Stimulated activated CD8-positive, alpha-beta memory T cell treated with anti-CD3 and anti-CD28 coated beads, Interleukin-12 subunit alpha, Interleukin-12 subunit beta, amount 100 ng/mL, for 24 hours (primary cell): ENCODE measurements around the gene VMP1.
"Not testable (repeated sequence)": the region's sequence is repeated elsewhere in the genome, so short reads cannot be mapped to it uniquely, and the experiment has no call there.

ENCODE experiments used
- DNase-seq: peaks from one replicate; pipeline ENCODE4 v3.0.0-alpha.2; 2020; ENCODE audit errors: extremely low read depth

The VMP1 gene

DNA sequence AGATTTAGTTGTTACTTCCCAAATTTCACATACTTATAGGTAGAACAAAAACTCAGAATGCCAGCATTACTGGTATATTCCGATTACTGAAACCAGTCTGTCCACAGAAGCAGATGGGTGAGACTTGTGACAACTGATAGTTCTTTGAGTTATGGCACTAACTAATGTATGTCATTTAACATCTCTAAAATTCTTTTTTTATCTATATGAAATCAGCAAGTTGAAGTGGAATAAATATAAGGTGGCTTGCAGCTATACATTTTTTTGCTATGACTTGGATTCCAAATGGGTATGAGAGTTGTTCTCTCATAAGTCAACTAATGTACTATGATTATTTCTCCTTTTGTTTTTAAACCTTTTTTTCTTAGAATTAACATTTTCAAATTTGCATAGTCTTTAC is 69.1 kb downstream of the VMP1 start:
- DNase-seq, result no peak

DNA sequence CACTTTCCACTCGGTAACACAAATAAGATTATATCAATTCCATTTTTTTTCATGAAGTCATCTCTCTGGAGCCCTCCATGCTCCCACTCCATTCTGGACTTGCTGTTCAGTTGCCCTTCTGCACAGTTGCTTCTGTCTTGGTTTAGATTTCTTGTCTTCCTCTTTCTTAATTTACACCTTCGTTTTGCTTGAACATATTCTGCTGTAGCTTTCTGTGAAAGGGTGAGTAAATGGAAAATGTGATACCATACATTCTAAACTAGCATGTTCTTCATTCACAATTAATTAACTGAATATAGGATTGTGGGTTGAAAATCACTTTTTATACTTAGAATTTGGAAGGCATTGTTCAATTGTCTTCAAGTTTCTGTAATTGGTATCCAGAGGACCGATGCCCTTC is 69.6 kb downstream of the VMP1 start:
- DNase-seq, result no peak

DNA sequence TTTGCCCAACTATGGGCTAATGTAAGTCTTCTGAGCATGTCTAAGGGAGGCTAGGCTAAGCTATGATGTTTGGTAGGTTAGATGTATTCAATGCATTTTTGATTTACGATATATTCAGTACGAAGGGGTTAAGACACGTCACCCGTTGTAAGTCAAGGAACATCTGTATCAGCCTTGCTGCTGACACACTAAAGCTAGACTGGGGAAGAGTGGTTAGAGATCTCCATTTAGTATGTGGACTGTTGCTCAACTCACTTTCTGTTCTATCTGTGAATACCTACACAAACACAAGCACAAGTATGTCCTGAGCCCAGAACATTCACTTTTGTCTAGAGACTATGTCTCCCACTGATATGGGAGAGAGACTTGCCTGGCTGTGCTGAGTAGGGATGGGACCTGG is 71.5 kb downstream of the VMP1 start:
- DNase-seq, result no peak

DNA sequence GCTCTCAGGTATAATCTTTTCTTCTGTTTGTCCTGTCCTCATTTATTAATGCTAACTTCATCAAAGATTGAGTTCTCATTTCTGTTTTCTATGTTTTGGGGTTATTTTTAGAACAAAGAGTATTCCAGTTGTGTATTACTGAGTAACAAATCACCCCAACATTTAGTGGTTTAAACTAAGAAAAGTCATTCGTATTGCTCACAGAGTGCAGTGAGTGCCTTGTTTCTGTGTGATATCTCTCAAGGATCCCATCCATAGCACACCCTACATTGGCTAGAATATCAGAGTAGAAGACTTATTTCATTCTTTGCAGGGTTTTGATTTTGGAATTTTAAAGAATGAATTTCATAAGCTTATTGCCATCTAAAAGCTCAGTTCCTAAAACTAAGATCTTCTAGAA is 72.1 kb downstream of the VMP1 start:
- no peak for DNase-seq

DNA sequence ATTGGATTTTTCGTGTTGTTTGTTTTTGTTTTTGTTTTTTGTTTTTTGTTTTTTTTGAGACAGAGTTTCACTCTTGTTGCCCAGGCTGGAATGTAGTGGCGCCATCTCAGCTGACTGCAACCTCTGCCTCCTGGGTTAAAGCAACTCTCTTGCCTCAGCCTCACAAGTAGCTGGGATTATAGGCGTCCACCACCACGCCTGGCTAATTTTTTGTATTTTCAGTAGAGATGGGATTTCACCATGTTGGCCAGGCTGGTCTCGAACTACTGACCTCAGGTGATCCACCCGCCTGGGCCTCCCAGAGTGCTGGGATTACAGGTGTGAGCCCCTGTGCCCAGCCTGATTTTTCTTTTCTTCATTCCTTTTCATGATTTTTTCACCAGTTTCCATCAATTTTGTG is 73.1 kb downstream of the VMP1 start:
- DNase-seq, result not testable (repeated sequence)

DNA sequence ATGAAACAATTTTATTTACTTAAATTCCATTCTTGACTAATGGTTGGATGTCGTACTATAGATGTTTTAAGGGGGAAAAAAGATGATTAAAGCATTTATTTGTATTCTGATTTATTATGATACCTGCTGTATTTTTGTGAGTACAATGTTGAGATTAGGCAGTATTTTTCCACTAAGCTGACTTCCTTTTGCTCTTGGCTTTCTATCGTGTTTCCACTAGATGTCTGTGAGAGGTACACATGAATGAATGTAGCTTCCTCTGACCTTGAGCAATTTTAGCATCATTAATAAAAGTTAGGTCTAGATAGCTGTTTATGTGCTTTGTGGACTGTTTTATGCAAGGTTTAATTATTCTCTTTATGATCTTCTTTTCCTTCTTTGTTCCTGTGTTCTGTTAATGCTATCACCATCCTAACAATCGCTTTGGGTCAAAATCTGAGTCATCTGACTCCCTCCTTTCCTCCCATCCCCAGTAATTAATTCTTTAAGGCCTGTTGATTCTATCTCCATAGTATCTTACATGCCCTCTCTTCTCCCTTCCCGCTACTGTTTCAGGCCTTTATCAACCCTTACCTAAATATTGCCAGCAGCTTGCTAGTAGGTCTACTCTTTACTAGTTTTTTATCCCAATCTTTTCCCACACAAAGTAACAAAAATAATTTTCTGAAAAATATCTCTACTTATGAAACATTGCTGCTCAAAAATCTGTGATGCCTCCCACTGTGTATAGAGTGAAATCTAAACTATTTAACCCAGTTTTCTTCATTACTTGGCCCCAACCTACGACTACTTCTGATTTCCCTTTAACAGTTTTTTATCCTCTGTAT is 76.0 kb downstream of the VMP1 start:
- DNase-seq, result no peak

DNA sequence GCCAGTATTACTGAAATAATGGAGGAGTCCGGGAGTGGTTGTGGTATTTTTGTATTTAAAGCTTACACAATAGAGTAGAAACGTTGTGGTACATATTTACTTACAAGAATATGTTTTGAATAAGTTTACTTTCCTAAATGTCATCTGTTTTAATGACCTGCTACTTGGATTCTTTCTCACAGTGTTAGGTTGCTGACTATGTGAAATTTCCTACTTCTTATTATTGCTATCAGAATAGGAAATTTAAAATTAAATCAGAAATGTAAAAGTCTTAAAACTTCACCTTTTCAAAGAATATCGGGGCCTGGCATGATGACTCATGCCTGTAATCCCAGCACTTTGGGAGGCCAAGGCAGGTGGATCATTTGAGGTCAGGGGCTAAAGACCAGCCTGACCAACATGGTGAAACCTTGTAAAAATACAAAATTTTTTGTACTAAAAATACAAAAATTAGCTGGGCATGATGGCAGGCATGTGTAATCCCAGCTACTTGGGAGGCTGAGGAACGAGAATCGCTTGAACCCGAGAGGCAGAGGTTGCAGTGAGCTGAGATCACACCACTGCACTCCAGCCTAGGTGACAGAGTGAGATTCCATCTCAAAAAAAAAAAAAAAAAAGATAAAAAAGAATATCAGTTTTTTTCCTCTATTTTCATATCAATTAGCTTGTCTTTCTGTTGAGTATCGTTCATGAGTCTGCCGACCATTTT is 77.8 kb downstream of the VMP1 start:
- DNase-seq, result no peak

DNA sequence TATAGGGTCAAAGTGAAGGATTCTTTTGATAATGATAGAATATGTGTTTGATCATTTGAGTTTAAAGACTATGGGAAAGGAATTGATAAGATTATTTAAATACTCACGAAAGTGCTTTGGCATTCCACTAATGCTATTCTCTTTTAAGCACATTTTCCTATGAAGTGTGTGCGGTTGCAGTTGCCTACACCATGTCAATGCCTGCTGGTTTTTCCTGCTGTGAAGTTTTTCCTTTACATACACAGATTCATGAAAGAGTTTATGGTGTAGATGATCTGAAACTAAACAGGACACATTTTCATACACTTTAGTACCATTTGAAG is 78.7 kb downstream of the VMP1 start:
- no peak for DNase-seq

DNA sequence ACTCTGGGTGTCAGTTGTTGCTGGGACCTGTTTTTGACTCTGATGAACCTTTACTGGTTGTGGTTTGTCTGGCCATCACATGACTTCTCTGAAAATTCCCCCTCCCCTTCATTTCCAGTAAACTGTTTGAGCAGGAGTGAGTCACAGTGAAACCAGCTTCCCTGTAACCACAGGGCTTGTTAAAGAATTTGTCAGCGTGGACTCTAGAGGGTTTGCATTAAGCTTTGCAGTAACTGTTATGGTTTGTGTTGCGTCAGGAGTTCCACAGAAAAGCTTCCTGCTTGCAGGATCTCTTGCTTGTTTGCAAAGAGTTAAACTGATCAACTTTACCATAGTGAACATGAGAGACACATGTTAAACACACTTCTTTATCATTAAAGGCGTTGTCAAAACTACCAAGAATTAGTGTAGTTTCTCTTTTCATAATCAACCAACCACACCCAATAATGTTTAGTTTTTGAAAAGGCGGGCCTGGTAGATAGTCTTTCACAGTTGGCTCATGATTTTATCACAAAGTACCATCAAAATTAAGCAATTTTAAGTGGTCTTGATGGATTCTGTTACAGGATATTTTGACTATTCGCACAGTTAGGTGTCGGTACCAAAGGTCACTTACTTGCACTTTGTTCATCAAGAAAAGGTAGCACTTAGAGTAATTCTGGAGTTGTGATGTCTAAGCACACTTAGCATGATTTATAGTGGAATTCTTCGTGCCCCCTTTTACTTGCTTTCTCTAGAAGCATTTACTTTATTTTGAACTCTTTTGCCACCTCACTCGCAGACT is 79.3 kb downstream of the VMP1 start:
- peak; percentile 48 for DNase-seq

DNA sequence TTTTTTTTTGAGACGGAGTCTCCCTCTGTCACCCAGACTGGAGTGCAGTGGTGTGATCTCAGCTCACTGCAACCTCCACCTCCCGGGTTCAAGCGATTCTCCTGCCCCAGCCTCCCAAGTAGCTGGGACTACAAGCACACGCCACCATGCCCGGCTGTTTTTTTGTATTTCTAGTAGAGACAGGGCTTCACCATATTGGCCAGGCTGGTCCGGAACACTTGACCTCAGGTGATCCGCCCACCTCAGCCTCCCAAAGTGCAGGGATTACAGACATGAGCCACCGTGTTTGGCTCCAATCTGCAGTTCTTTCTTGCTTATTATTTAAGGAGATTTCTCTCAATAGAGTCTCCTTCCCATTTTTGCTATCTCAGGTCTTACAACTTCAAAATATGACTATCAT is 82.4 kb downstream of the VMP1 start:
- not testable (repeated sequence) for DNase-seq

DNA sequence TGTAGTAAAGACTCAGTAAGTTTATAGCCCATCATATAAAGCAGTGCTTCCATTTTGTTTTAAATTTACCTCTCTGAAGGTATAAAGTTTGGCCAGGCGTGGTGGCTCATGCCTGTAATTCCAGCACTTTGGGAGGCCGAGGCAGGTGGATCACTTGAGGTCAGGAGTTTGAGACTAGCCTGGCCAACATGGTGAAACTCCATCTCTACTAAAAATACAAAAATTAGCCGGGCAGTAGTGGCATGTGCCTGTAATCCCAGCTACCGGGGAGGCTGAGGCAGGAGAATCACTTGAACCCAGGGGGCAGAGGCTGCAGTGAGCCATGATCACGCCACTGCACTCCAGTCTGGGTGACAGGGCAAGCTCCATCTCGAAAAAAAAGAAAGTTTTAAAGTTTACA is 83.0 kb downstream of the VMP1 start:
- DNase-seq, result not testable (repeated sequence)

DNA sequence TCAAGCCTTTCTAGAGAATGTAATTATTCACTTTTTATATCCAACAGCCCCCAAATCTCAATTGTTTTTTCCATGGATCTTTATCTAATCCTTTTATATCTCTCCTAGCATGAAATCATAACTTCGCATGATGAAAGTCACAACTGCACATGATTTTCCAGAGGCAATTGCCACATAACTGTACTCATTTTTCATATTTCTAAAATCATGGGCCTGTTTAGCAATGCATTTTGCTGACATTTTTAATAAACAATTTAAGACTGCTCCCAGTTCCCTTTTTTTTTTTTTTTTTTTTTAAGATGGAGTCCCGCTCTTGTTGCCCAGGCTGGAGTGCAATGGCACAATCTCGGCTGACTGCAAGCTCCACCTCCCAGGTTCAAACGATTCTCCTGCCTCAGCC is 83.5 kb downstream of the VMP1 start:
- no peak for DNase-seq

DNA sequence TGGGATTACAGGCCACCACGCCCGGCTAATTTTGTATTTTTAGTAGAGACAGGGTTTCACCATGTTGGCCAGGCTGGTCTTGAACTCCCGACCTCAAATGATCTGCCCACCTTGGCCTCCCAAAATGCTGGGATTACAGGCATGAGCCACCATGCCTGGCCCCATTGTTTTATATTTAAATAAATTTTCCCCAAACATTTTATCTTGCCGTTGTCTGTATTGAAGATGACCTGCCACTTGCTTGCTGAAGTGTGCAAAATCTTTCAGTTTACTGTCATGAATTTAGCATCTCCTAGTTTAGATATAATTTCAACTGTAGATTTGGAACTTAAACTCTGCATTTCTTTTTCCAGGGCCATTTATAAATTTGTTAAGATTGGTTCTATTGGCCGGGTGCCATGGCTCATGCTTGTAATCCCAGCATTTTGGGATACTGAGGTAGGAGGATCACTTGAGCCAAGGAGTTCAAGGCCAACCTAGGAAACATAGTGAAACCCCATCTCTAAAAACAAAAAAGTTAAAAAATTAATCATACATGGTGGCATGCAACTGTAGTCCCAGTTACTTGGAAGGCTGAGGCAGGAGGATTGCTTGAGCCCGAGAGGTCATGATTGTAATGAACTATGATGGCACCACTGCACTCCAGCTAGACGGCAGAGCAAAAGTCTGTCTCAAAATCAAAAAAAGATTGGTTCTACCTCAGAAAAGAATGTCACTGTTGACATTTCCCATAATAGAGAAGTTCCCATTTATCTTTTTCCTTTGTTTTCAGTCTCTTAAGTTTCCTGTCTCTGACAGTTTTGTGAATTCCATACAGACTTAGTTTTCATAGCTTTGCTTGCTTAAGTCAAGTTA is 84.4 kb downstream of the VMP1 start:
- DNase-seq, result no peak

DNA sequence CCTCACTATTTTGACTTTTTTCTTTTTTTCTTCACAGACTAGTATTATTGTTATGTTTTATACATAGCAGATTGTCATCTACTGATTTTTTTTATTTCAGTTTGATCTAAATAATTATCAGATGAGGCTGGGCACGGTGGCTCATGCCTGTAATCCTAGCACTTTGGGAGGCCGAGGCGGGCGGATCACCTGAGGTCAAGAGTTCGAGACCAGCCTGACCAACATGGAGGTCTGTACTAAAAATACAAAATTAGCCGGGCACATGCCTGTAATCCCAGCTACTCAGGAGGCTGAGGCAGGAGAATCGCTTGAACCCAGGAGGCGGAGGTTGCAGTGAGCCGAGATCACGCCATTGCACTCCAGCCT is 85.0 kb downstream of the VMP1 start:
- not testable (repeated sequence) for DNase-seq

DNA sequence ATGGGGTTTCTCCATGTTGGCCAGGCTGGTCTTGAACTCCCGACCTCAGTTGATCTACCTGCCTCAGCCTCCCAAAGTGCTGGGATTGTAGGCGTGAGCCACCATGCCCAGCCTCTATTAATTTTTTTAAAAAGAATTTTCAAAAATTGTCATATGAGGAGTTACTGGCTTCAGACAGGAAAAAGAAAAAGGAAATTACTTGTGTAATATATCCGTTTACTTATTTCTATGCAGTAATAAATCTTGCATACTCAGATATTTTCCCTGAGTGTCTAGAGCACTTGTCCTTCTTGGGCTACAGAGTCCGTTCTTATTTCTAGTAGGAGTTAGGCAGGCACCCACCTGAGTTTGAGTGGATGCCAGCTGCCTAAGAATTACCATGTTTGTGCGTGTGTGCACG is 85.8 kb downstream of the VMP1 start:
- DNase-seq, result no peak

DNA sequence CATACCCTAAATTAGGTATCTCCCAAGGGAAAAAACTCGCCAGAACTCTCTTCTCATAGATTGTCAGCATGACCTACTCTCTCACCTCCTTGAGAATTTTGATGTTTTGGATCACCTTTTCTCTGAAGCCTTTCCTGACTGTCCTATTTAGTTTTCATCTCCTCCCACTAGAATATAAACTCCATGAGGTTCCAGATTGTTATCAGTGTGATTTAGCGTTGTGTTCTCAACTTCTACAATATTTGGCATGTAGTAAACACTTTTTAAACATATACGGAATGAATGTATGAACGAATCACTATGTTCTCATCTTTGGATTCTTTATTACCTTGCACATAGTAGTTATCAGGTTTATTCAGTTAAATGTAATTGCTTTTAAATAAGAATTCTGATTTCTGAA is 88.7 kb downstream of the VMP1 start:
- DNase-seq, result no peak

DNA sequence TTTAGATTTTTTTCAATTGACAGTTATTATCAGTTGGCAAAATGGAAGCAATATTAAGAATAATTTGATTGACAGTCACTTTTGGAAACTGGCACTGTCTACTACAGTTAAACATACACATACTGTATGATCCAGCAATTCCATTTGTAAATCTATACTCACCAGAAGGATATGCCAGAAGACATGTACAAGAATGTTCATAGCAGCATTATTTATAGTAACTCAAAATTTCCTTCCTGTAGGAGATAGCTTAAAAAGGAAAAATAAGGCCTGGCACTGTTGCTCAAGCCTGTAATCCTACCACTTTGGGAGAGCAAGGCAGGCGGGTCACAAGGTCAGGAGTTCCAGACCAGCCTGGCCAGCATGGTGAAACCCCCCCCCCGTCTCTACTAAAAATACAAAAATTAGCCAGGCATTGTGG is 89.3 kb downstream of the VMP1 start:
- no peak for DNase-seq

DNA sequence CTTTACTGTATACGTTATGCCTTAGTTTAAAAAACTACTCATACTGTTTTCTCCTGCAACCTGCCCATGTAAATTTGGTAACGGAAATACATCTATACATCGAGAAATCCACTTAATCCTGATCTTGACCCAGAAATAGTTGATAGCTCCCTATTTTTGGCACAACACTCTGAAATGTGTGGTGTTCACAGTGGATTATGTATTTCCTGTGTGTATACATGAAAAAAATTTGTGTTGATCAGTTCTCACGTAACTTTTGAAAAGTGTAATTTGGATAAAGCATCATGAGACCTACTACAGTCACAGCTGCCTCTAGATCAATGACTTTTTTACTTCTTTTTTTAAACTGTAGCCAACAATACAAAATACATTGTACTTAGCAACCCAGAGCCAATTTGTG is 90.7 kb downstream of the VMP1 start:
- no peak for DNase-seq

DNA sequence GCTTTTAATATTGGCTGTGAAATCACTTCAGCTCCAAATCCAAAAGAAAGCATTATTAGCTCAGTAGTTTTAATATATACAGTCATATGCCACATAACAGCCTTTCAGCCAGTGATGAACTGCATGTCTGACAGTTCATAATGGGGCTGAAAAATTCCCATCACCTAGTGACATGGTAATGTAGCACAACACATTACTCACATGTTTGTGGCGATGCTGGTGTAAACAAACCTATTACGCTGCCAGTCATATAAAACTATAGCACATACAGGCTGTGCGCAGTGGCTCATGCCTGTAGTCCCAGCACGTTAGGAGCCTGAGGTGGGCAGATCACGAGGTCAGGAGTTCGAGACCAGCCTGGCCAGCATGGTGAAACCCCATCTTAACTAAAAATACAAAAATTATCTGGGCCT is 93.1 kb downstream of the VMP1 start:
- no peak for DNase-seq

DNA sequence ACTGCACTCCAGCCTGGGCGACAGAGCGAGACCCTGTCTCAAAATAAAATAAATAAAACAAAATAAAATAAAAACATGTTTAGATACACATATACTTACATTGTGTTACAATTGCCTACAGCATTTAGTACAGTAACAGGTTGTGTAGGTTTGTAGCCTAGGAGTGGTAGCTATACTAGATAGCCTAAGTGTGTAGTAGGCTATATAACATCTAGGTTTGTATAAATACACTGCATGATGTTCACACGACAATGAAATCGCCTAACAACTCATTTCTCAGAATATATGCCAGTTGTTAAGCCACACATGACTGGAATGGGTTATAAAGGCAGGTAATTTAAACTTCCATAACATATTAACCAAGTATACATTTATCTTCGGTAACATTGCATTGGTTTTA is 94.7 kb downstream of the VMP1 start:
- no peak for DNase-seq

DNA sequence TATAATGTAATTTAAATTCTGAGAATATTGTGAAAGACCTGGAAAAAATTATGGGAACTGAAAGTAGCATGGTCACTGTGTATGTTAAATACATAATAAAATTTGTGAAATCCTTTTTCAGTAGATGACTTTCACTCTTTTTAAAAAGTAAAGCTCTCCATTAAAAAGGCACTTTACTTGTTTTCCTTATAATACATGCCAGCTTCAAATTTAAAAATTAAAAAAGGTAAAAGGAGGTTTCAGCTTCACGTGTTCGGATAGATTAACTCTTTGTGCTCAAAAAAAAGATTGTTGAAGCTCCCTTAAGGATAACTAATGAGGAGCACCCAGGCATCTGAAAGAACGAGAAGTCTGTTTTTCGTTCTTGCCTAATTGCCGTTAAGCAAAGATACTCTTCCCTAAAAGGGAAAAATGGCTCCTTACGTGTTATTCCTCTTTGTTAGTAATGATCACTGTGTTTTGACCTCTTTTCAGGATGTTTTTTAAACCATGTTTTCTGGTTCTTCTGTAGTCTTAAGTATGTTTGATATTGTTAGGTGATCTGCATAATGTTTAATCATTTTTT is 97.5 kb downstream of the VMP1 start:
- no peak for DNase-seq

DNA sequence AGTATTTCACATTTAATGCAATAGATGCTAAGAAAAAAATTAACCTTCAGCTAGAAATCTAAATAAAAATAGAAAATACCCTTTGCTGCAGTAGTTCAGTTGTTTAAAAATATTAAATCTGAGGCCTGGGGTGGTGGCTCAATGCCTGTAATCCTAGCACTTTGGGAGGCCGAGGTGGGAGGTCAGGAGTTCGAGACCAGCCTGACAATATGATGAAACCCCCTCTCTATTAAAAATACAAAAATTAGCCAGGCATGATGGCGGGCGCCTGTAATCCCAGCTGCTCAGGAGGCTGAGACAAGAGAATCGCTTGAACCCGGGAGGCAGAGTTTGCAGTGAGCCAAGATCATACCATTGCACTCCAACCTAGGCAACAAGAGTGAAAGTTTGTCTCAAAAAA is 98.9 kb downstream of the VMP1 start:
- not testable (repeated sequence) for DNase-seq
